ENCODE measurements around the gene UQCRHL. TPM values are rescaled to one million over a fixed set of nuclear protein-coding genes. Genes with fewer than 3 reads are reported as not detected.

Gene UQCRHL
- total and polyA plus RNA-seq, 5 experiments from 2014 or later = 1.1 to 2.0 (median 1.2) TPM

GRCh38 chr1:15760520-15761211, 46.8 kb downstream of the UQCRHL start:
- Mint-ChIP-seq H3K36me3 (no peaks in the 10 kb centered on the region), H3K27ac (no peak overlapping the region), H3K4me1 (peaks cover 7 to 24% (median 18%) of the 10 kb centered on the region in 4 donors), H3K27me3 (peaks cover 21 to 60% (median 43%) of the 10 kb centered on the region in 5 donors), H3K9me3 (no peaks in the 10 kb centered on the region), H3K4me3 (no peak overlapping the region)
- DNase-seq (no peak), ATAC-seq (no peak)
- POLR2A ChIA-PET = no interaction called here

- peak; percentile 34 to 59 for ATAC-seq
- peak in 1 of 10 donors; percentile 14 for DNase-seq
- POLR2A ChIA-PET = interaction anchor here (0.7 kb wide), 1 partner anchor 54 kb away, joined by 3 read pairs; no protein-coding TSS in a partner anchor
- H3K9me3 Mint-ChIP-seq = peaks cover 0 to 2% (median 0%) of the 10 kb centered on the region in 9 donors
- H3K36me3 Mint-ChIP-seq = no peaks in the 10 kb centered on the region
- H3K4me1 Mint-ChIP-seq = peaks cover 7 to 27% (median 20%) of the 10 kb centered on the region in 4 donors
- H3K27me3 Mint-ChIP-seq = peaks cover 20 to 59% (median 41%) of the 10 kb centered on the region in 5 donors
- no peak overlapping the region for H3K27ac Mint-ChIP-seq
- H3K4me3 Mint-ChIP-seq = peak overlapping the region; percentile 41 to 75 (median 60)
These were observed 48.3 kb downstream of the UQCRHL start for GRCh38 chr1:15758953-15759661.

- peak; percentile 31 to 56 for ATAC-seq
- Mint-ChIP-seq H3K27ac (peak within 1 kb of the TSS in 4 of 10 donors; percentile 15 to 74 (median 59)), H3K9me3 (peaks cover 0 to 2% (median 0%) of the 10 kb centered on the region in 9 donors), H3K36me3 (no peaks in the 10 kb centered on the region), H3K4me3 (peak within 1 kb of the TSS; percentile 68 to 84 (median 78)), H3K27me3 (peaks cover 21 to 57% (median 39%) of the 10 kb centered on the region in 5 donors), H3K4me1 (peaks cover 7 to 27% (median 20%) of the 10 kb centered on the region in 4 donors)
- POLR2A ChIA-PET = no interaction called here
- DNase-seq = peak in 1 of 10 donors; percentile 10
These were observed 49.0 kb downstream of the UQCRHL start, which contains the start of gene FBLIM1 for GRCh38 chr1:15758343-15758931. Gene FBLIM1 (plus strand): TSS chr1:15758795. CDS start chr1:15764984, 6,189 bp downstream.

GRCh38 chr1:15757575-15758342, 49.7 kb downstream of the UQCRHL start:
- Mint-ChIP-seq H3K27me3 (peaks cover 23 to 61% (median 41%) of the 10 kb centered on the region in 5 donors), H3K27ac (peak overlapping the region in 4 of 10 donors; percentile 15 to 74 (median 59)), H3K36me3 (no peaks in the 10 kb centered on the region), H3K9me3 (peaks cover 0 to 2% (median 0%) of the 10 kb centered on the region in 9 donors), H3K4me3 (peak overlapping the region; percentile 24 to 84 (median 78)), H3K4me1 (peaks cover 7 to 27% (median 20%) of the 10 kb centered on the region in 4 donors)
- DNase-seq (no peak), ATAC-seq (no peak)
- POLR2A ChIA-PET = interaction anchor here (0.6 kb wide), 1 partner anchor 439 kb away, joined by 3 read pairs; no protein-coding TSS in a partner anchor

Other genes with a start within 250 kb of the UQCRHL start
- 10 to 100 TPM; 11.0 to 11.3 TPM for gene AGMAT, start 222.6 kb downstream of the UQCRHL start, total RNA-seq
- gene AGMAT, start 222.6 kb downstream of the UQCRHL start, polyA plus RNA-seq = 10 to 100 TPM in 2 of 3 donors, 1 to 10 TPM in 1; 9.0 to 15.5 (median 14.4) TPM
- 10 to 100 TPM; 40.7 to 47.1 TPM for gene DDI2, start 190.2 kb downstream of the UQCRHL start, total RNA-seq
- 1 to 10 TPM; 4.5 to 6.1 (median 5.0) TPM for gene DDI2, start 190.2 kb downstream of the UQCRHL start, polyA plus RNA-seq
- gene PLEKHM2, start 123.3 kb downstream of the UQCRHL start, total RNA-seq = 10 to 100 TPM; 60.3 to 66.7 TPM
- 10 to 100 TPM in 1 of 3 donors, 1 to 10 TPM in 2; 5.4 to 13.8 (median 5.4) TPM for gene PLEKHM2, start 123.3 kb downstream of the UQCRHL start, polyA plus RNA-seq
- 1 to 10 TPM; 2.6 to 3.5 TPM for gene SLC25A34, start 71.4 kb downstream of the UQCRHL start, total RNA-seq
- under 1 TPM; 0.09 to 0.30 (median 0.13) TPM for gene SLC25A34, start 71.4 kb downstream of the UQCRHL start, polyA plus RNA-seq
- gene TMEM82, start 65.2 kb downstream of the UQCRHL start, total RNA-seq = not detected
- gene TMEM82, start 65.2 kb downstream of the UQCRHL start, polyA plus RNA-seq = not detected
- gene FBLIM1, start 48.9 kb downstream of the UQCRHL start, total RNA-seq = not detected
- not detected for gene FBLIM1, start 48.9 kb downstream of the UQCRHL start, polyA plus RNA-seq
- gene SPEN, start 40.1 kb upstream of the UQCRHL start, total RNA-seq = 10 to 100 TPM; 85.6 to 88.3 TPM
- gene SPEN, start 40.1 kb upstream of the UQCRHL start, polyA plus RNA-seq = 10 to 100 TPM in 1 of 3 donors, 1 to 10 TPM in 2; 4.0 to 38.0 (median 8.1) TPM
- gene ZBTB17, start 168.5 kb upstream of the UQCRHL start, total RNA-seq = 10 to 100 TPM; 49.3 to 58.1 TPM
- 10 to 100 TPM; 10.2 to 23.3 (median 11.1) TPM for gene ZBTB17, start 168.5 kb upstream of the UQCRHL start, polyA plus RNA-seq
- gene SRARP, start 196.6 kb upstream of the UQCRHL start, total RNA-seq = not detected
- gene SRARP, start 196.6 kb upstream of the UQCRHL start, polyA plus RNA-seq = not detected
- not detected for gene HSPB7, start 210.4 kb upstream of the UQCRHL start, total RNA-seq
- not detected for gene HSPB7, start 210.4 kb upstream of the UQCRHL start, polyA plus RNA-seq
- not detected for gene CLCNKA, start 214.4 kb upstream of the UQCRHL start, total RNA-seq
- gene CLCNKA, start 214.4 kb upstream of the UQCRHL start, polyA plus RNA-seq = not detected
- gene CLCNKB, start 236.1 kb upstream of the UQCRHL start, total RNA-seq = not detected
- gene CLCNKB, start 236.1 kb upstream of the UQCRHL start, polyA plus RNA-seq = not detected